ENCODE data around the gene OCIAD1. TPM values are rescaled to one million over a fixed set of nuclear protein-coding genes. Genes with fewer than 3 reads are reported as not detected.

OCIAD1 gene
- total and polyA plus RNA-seq, 4 donors, result 52.4 to 114 (median 82.6) TPM

- Histone ChIP-seq H3K4me1 (ENCODE audit: control insufficient read depth in 4 of 4, insufficient read depth in 4 of 4, low read length in 3 of 4) (no peaks in the 10 kb centered on the region), H3K27ac (ENCODE audit: low read depth in 1 of 2, low read length in 2 of 2) (no peak overlapping the region), H3K4me3 (ENCODE audit: low read depth in 1 of 3, low read length in 3 of 3) (no peak overlapping the region), H3K9ac (ENCODE audit: low read depth in 1 of 2, low read length in 2 of 2) (no peak overlapping the region), H3K27me3 (ENCODE audit: control insufficient read depth in 4 of 4, insufficient read depth in 4 of 4, low read length in 3 of 4) (no peaks in the 10 kb centered on the region), H3K36me3 (ENCODE audit: control insufficient read depth in 4 of 4, insufficient read depth in 3 of 4, low read depth in 1 of 4, low read length in 3 of 4) (peaks cover 2 to 62% (median 44%) of the 10 kb centered on the region in 4 donors), H3K9me3 (ENCODE audit: control insufficient read depth in 4 of 4, low read length in 3 of 4) (no peaks in the 10 kb centered on the region)
- WGBS, result 92% methylated on average over 3 of the region's 3 CpGs
- TF ChIP-seq CTCF (IDR thresholded peaks at IDR 0.05; ENCODE audit: low read depth, low read length, missing input control) (no peak), RAD21 (IDR thresholded peaks at IDR 0.05) (no peak), RXRA (IDR thresholded peaks at IDR 0.05) (no peak), ATF3 (IDR thresholded peaks at IDR 0.05) (no peak), REST (IDR thresholded peaks at IDR 0.05) (no peak), JUND (IDR thresholded peaks at IDR 0.05) (no peak), SP1 (IDR thresholded peaks at IDR 0.05) (no peak), HNF4G (IDR thresholded peaks at IDR 0.05) (no peak), GABPA (IDR thresholded peaks at IDR 0.05 in 1 of 2, conservative IDR thresholded peaks at IDR 0.05 in 1 of 2) (no peak), FOXA2 (IDR thresholded peaks at IDR 0.05) (no peak), TAF1 (conservative IDR thresholded peaks at IDR 0.05) (no peak), MAX (IDR thresholded peaks at IDR 0.05) (no peak), FOXA1 (IDR thresholded peaks at IDR 0.05) (no peak), NR2F2 (IDR thresholded peaks at IDR 0.05) (no peak), HNF4A (conservative IDR thresholded peaks at IDR 0.05) (no peak), YY1 (IDR thresholded peaks at IDR 0.05) (no peak), ZBTB33 (IDR thresholded peaks at IDR 0.05) (no peak)
- DNase-seq (ENCODE audit: low spot score), result no peak
Observed at GRCh38 chr4:48896845-48897244, 66.0 kb downstream of the OCIAD1 start.

Data from liver (tissue), 9 donors.